Stimulated activated CD4-positive, alpha-beta T cell treated with anti-CD3 and anti-CD28 coated beads, Interleukin-1b, Interleukin-23, amount 100 ng/mL, for 4 hours (primary cell): ENCODE data around the gene CYP27B1.

Experiments used
- DNase-seq, 2 donors: peaks; one replicate each; pipeline ENCODE4 v3.0.0-alpha.2; 2020; ENCODE audit warnings: low read depth in 2 of 2

CYP27B1 gene

GRCh38 chr12:57765698-57766463, 997 bp downstream of the CYP27B1 start:
- no peak for DNase-seq

GRCh38 chr12:57765003-57765697, 1.7 kb downstream of the CYP27B1 start:
- peak in 1 of 2 donors; percentile 63 for DNase-seq

- DNase-seq, result peak in 1 of 2 donors; percentile 41
Observed at GRCh38 chr12:57764662-57765002, 2.2 kb downstream of the CYP27B1 start.

DNA sequence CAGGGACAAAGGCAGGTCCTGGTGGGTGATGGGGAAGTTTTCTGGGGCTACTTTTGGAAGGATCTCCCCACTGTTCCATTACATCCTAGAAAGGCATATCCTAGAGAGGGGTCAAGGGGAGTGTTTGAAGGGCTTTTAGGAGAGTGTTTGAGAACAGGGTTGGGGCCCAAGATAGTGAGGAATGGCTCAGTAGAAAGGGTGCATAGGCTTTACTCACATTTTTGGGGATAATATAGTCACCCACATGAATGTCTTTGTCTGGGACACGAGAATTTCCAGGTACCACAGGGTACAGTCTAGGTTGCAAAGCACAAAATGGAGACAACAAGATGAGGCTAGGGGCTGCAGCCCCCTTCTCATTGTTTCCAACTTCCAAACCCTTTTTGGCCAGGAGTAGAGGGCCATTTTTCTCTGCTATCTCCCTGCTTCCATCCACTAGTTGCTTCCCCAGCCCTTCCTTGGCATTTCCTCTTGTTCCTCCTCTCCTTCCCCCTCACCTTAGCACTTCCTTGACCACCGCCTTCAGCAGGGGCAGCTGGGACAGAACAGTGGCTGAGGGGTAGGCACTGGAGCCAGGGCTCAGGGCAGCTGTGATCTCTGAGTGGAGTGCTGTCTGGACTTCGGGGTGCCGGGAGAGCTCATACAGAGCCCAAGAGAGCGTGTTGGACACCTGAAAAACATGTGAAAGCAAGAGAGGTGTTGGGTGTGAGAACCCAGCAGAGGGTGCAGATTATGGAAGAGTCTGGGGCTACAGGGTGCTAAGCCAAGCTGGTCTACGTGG, 2.8 kb downstream of the CYP27B1 start:
- DNase-seq, result no peak

DNA sequence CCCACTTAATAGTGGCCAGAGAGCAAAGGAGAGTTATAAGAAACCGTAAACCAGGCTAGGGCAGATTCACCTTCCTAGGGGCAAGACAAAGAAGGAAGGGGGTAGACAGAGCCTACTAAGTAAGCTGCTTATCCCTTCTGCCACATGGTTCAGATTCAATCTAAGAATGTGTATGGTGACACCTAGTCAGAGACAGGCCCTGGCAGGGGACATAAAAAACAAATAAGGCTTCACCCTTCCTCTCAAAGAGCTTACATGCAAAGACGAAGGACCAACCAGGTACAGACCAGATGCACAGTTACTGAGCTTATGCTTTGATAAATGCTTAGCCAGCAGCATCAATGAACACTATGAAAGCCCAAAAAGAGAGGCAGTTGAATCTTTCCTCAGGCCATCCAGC, 4.4 kb downstream of the CYP27B1 start:
- DNase-seq, result no peak

GRCh38 chr12:57761391-57761998, 5.4 kb downstream of the CYP27B1 start:
- DNase-seq, result no peak

- DNase-seq, result no peak
Observed at GRCh38 chr12:57760347-57760982, 6.4 kb downstream of the CYP27B1 start.

GRCh38 chr12:57759360-57759980, 7.4 kb downstream of the CYP27B1 start:
- no peak for DNase-seq

- no peak for DNase-seq
Observed at GRCh38 chr12:57758552-57759359, 8.1 kb downstream of the CYP27B1 start.

GRCh38 chr12:57757771-57758170, 9.1 kb downstream of the CYP27B1 start:
- no peak for DNase-seq

- peak; percentile 61 to 62 for DNase-seq
Observed at GRCh38 chr12:57756406-57757341, 10.2 kb downstream of the CYP27B1 start.

GRCh38 chr12:57755454-57756372, 11.2 kb downstream of the CYP27B1 start:
- peak in 1 of 2 donors; percentile 26 for DNase-seq

GRCh38 chr12:57755194-57755453, 11.8 kb downstream of the CYP27B1 start:
- DNase-seq, result no peak

DNA sequence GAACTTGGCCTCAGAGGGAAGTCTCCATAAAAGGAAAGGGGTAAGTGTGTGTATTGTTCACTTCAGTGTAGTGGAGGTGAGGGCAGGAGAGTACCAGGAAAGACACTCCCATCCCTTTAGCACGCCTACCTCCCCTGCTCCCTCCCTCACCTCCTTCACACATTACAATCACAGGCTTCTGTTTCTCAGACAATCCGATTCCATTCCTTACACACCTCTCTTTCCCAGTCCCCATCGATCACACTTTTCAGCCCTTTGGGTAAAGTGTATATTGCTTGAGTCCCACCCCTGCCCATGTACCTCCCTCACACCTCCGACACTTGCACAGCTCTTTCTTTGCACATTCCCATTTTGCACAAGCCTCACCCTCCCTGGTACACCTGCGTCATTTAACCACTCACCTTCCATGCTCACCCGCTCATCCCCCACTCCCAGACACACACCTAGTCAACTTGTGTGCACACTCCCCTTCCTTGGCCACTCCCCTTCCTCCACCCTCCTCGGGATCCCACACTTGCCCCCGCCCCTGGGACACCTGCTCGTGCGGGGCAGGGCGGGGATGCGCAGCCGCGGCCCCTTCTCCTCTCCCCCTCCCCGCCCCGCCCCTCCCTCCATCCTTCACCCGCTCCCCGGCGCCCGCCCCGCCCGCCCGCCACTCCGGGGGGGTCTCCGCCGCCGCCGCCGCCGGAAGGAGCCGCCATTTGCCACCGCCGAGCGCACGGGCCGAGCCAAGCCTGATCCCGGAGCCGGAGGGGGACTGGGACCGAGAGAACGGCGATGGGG, 12.3 kb downstream of the CYP27B1 start, which contains the start of gene MARCHF9:
Gene MARCHF9 (plus strand): TSS at position 693 of the 783 bp plus-strand sequence. CDS start 426 bp downstream, outside the sequence.
- DNase-seq, result peak; percentile 75

DNA sequence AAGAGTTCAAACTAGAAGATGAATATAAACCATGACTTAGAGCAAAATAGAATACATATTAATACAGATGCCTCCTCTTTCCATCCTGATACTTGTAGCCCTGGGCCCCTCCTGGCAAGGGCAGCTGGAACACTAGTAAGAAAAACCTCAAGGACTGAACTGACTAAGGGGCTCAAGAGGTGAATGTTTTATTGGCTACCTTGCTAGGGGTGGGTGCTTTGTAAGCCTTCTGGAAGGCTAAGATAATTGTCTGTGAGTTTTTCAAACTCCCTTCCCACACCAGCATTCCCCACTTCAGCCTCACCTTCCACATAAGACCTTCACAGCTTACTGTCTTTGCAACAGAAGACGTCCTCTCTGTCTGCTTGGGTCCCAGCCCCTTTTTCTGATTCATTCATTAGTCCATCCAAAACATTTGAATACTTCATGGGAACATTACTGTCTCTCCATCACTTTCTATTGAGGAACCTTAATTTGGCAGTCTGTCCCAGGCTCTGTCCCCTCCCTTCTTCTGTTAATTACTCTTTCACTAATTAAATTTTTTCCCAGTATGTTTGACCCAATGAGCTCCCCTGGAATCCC, 13.0 kb downstream of the CYP27B1 start:
- no peak for DNase-seq

GRCh38 chr12:57752668-57753000, 14.2 kb downstream of the CYP27B1 start:
- no peak for DNase-seq
